Astrocyte (in vitro differentiated cells and primary cell): ENCODE measurements around the gene PM20D2. TPM values are rescaled to one million over a fixed set of nuclear protein-coding genes. Genes with fewer than 3 reads are reported as not detected.

ENCODE experiments used
- DNase-seq: peaks from one replicate; pipeline ENCODE4 v3.0.0-alpha.2; 2010; ENCODE audit warnings: low read depth
- FAIRE-seq: peaks from 2 replicates; lab custom pipeline; 2011; peaks lifted over from hg19 to GRCh38; lab: Jason Lieb, UNC
- H2AFZ ChIP-seq: 2 replicates; pipeline ENCODE4 v1.6.0; 2012; ENCODE audit warnings: low read depth, low read length, inconsistent platforms
- H3K27ac ChIP-seq: 2 replicates; pipeline ENCODE4 v1.5.1; 2011; ENCODE audit warnings: low read depth, low read length, inconsistent platforms
- H3K27me3 ChIP-seq: 2 replicates; pipeline ENCODE4 v1.6.0; 2011; ENCODE audit warnings: low read length, inconsistent platforms; ENCODE audit not compliant: insufficient read depth
- H3K36me3 ChIP-seq: 2 replicates; pipeline ENCODE4 v1.5.1; 2011; ENCODE audit warnings: low read length, inconsistent platforms; ENCODE audit not compliant: insufficient read depth
- H3K4me1 ChIP-seq: 2 replicates; pipeline ENCODE4 v1.5.1; 2011; ENCODE audit warnings: low read length, inconsistent platforms; ENCODE audit not compliant: insufficient read depth
- H3K4me2 ChIP-seq: 2 replicates; pipeline ENCODE4 v1.6.0; 2012; ENCODE audit warnings: low read length, inconsistent platforms
- H3K4me3 ChIP-seq: 2 replicates; pipeline ENCODE4 v1.5.1; 2011; ENCODE audit warnings: low read depth, mild to moderate bottlenecking, low read length, inconsistent platforms; ENCODE audit not compliant: insufficient read depth
- H3K79me2 ChIP-seq: 2 replicates; pipeline ENCODE4 v1.6.0; 2012; ENCODE audit warnings: mild to moderate bottlenecking, low read length, inconsistent platforms; ENCODE audit not compliant: insufficient read depth
- H3K9ac ChIP-seq: 2 replicates; pipeline ENCODE4 v1.6.0; 2012; ENCODE audit warnings: mild to moderate bottlenecking, low read length, inconsistent platforms
- H3K9me3 ChIP-seq: 2 replicates; pipeline ENCODE4 v1.5.1; 2012; ENCODE audit warnings: low read depth, mild to moderate bottlenecking, low read length, inconsistent platforms; ENCODE audit not compliant: insufficient read depth
- H4K20me1 ChIP-seq: 2 replicates; pipeline ENCODE4 v1.6.0; 2012; ENCODE audit warnings: low read length, inconsistent platforms; ENCODE audit not compliant: insufficient read depth
- H3K27ac Mint-ChIP-seq: one replicate; pipeline ENCODE4 v1.8.0; 2021; ENCODE audit warnings: mild to moderate bottlenecking, mixed read lengths; ENCODE audit not compliant: unreplicated experiment
- H3K27me3 Mint-ChIP-seq: one replicate; pipeline ENCODE4 v1.8.0; 2021; ENCODE audit warnings: low read depth, mixed read lengths; ENCODE audit not compliant: unreplicated experiment
- H3K36me3 Mint-ChIP-seq: one replicate; pipeline ENCODE4 v1.8.0; 2021; ENCODE audit warnings: low read depth, mixed read lengths; ENCODE audit not compliant: unreplicated experiment
- H3K4me1 Mint-ChIP-seq: one replicate; pipeline ENCODE4 v1.8.0; 2021; ENCODE audit warnings: low read depth, mixed read lengths; ENCODE audit not compliant: unreplicated experiment
- H3K4me3 Mint-ChIP-seq: one replicate; pipeline ENCODE4 v1.8.0; 2021; ENCODE audit warnings: mild to moderate bottlenecking, moderate library complexity, mixed read lengths; ENCODE audit not compliant: unreplicated experiment
- H3K9me3 Mint-ChIP-seq: one replicate; pipeline ENCODE4 v1.8.0; 2021; ENCODE audit warnings: mild to moderate bottlenecking, mixed read lengths; ENCODE audit not compliant: unreplicated experiment
- CTCF ChIP-seq: IDR thresholded peaks from 2 replicates; pipeline ENCODE4 v1.5.1; 2011; ENCODE audit warnings: low read depth, mild to moderate bottlenecking, inconsistent platforms, low read length, moderate library complexity; ENCODE audit not compliant: insufficient read depth
- EZH2 ChIP-seq: IDR thresholded peaks from 2 replicates; pipeline ENCODE4 v1.6.1; 2012; ENCODE audit warnings: mild to moderate bottlenecking, low read length, inconsistent platforms; ENCODE audit not compliant: insufficient read depth
- total RNA-seq: library from RNA; stranded (reverse); gene quantifications from 2 replicates; pipeline ENCODE4 v1.2.1, GENCODE V29; 2021

PM20D2 gene
- total RNA-seq, 1 donor from 2014 or later: 10.4 TPM

- no peak overlapping the region for H3K27ac ChIP-seq
- H3K9me3 ChIP-seq: no peaks in the 10 kb centered on the region
- H3K9me3 Mint-ChIP-seq: no peaks in the 10 kb centered on the region
- H3K79me2 ChIP-seq: no peaks in the 10 kb centered on the region
- no peak for DNase-seq
- no peaks in the 10 kb centered on the region for H3K4me1 ChIP-seq
- H3K4me3 ChIP-seq: no peak overlapping the region
- H3K27ac Mint-ChIP-seq: no peak overlapping the region
- TF ChIP-seq EZH2 (no peak), CTCF (no peak)
- no peak overlapping the region for H3K4me2 ChIP-seq
- peaks cover 20% of the 10 kb centered on the region for H3K27me3 Mint-ChIP-seq
- no peak for FAIRE-seq
- H3K27me3 ChIP-seq: no peaks in the 10 kb centered on the region
- H4K20me1 ChIP-seq: no peaks in the 10 kb centered on the region
- peaks cover 3% of the 10 kb centered on the region for H3K36me3 Mint-ChIP-seq
- H3K36me3 ChIP-seq: no peaks in the 10 kb centered on the region
- no peak overlapping the region for H3K9ac ChIP-seq
- no peak overlapping the region for H2AFZ ChIP-seq
- H3K4me3 Mint-ChIP-seq: no peak overlapping the region
- H3K4me1 Mint-ChIP-seq: peaks cover 4% of the 10 kb centered on the region
Observed at GRCh38 chr6:89204096-89204495, 58.2 kb downstream of the PM20D2 start.

- Histone ChIP-seq H3K4me3 (no peak overlapping the region), H3K27ac (no peak overlapping the region), H3K4me2 (no peak overlapping the region), H3K27me3 (no peaks in the 10 kb centered on the region), H2AFZ (no peak overlapping the region), H4K20me1 (no peaks in the 10 kb centered on the region), H3K36me3 (no peaks in the 10 kb centered on the region), H3K4me1 (no peaks in the 10 kb centered on the region), H3K9ac (no peak overlapping the region), H3K79me2 (no peaks in the 10 kb centered on the region), H3K9me3 (no peaks in the 10 kb centered on the region)
- Mint-ChIP-seq H3K27me3 (peaks cover 19% of the 10 kb centered on the region), H3K9me3 (peaks cover 4% of the 10 kb centered on the region), H3K27ac (no peak overlapping the region), H3K4me3 (no peak overlapping the region), H3K4me1 (peaks cover 4% of the 10 kb centered on the region), H3K36me3 (peaks cover 3% of the 10 kb centered on the region)
- FAIRE-seq (no peak), DNase-seq (no peak)
- TF ChIP-seq CTCF: no peak
- no peak for TF ChIP-seq EZH2
Observed at GRCh38 chr6:89205819-89206218, 60.0 kb downstream of the PM20D2 start.

GRCh38 chr6:89208551-89208950 lies 62.7 kb downstream of the PM20D2 start:
- no peak for FAIRE-seq

More at GRCh38 chr6:89208551-89208950, 62.7 kb downstream of the PM20D2 start:
- Mint-ChIP-seq H3K27ac (no peak overlapping the region), H3K4me3 (no peak overlapping the region), H3K9me3 (peaks cover 4% of the 10 kb centered on the region), H3K27me3 (peaks cover 16% of the 10 kb centered on the region), H3K4me1 (peaks cover 4% of the 10 kb centered on the region), H3K36me3 (peaks cover 3% of the 10 kb centered on the region)
- H3K27ac ChIP-seq: no peak overlapping the region
- no peak overlapping the region for H3K4me3 ChIP-seq
- DNase-seq: no peak
- H3K9ac ChIP-seq: no peak overlapping the region
- no peak overlapping the region for H2AFZ ChIP-seq
- no peak overlapping the region for H3K4me2 ChIP-seq
- H3K79me2 ChIP-seq: no peaks in the 10 kb centered on the region
- H3K9me3 ChIP-seq: no peaks in the 10 kb centered on the region
- no peaks in the 10 kb centered on the region for H4K20me1 ChIP-seq
- no peaks in the 10 kb centered on the region for H3K4me1 ChIP-seq
- no peaks in the 10 kb centered on the region for H3K36me3 ChIP-seq
- H3K27me3 ChIP-seq: peaks cover 4% of the 10 kb centered on the region
- TF ChIP-seq EZH2 (no peak), CTCF (no peak)
